ENCODE results near the gene NFIL3.
"Not testable (repeated sequence)": the region's sequence is repeated elsewhere in the genome, so short reads cannot be mapped to it uniquely, and the experiment has no call there.

NFIL3 gene

GRCh38 chr9:91382298-91382697, 41.3 kb downstream of the NFIL3 start:
- H3K36me3 ChIP-seq (ENCODE audit: control insufficient read depth in 1 of 2, insufficient read depth in 2 of 2, low read length in 2 of 2) = no peaks in the 10 kb centered on the region
- no peaks in the 10 kb centered on the region for H3K9me3 ChIP-seq (ENCODE audit: control insufficient read depth in 1 of 2, low read length in 2 of 2)
- H3K4me3 ChIP-seq (ENCODE audit: low read depth in 1 of 2, low read length in 2 of 2) = no peak overlapping the region
- H3K4me1 ChIP-seq (ENCODE audit: control insufficient read depth in 1 of 2, insufficient read depth in 2 of 2, low read length in 2 of 2) = no peaks in the 10 kb centered on the region
- H3K27ac ChIP-seq (ENCODE audit: low read depth, low read length) = no peak overlapping the region
- no peaks in the 10 kb centered on the region for H3K27me3 ChIP-seq (ENCODE audit: control insufficient read depth in 1 of 2, insufficient read depth in 2 of 2, low read length in 2 of 2)
- no peak overlapping the region for H3K9ac ChIP-seq (ENCODE audit: low read depth in 1 of 2, low read length in 2 of 2)

GRCh38 chr9:91379426-91379825, 44.2 kb downstream of the NFIL3 start:
- Histone ChIP-seq H3K4me1 (ENCODE audit: control insufficient read depth in 1 of 2, insufficient read depth in 2 of 2, low read length in 2 of 2) (no peaks in the 10 kb centered on the region), H3K4me3 (ENCODE audit: low read depth in 1 of 2, low read length in 2 of 2) (no peak overlapping the region), H3K27me3 (ENCODE audit: control insufficient read depth in 1 of 2, insufficient read depth in 2 of 2, low read length in 2 of 2) (no peaks in the 10 kb centered on the region), H3K9ac (ENCODE audit: low read depth in 1 of 2, low read length in 2 of 2) (no peak overlapping the region), H3K9me3 (ENCODE audit: control insufficient read depth in 1 of 2, low read length in 2 of 2) (no peaks in the 10 kb centered on the region), H3K27ac (ENCODE audit: low read depth, low read length) (no peak overlapping the region), H3K36me3 (ENCODE audit: control insufficient read depth in 1 of 2, insufficient read depth in 2 of 2, low read length in 2 of 2) (no peaks in the 10 kb centered on the region)

GRCh38 chr9:91378695-91379127, 44.9 kb downstream of the NFIL3 start:
- no peaks in the 10 kb centered on the region for H3K9me3 ChIP-seq (ENCODE audit: control insufficient read depth in 1 of 2, low read length in 2 of 2)
- no peak overlapping the region for H3K9ac ChIP-seq (ENCODE audit: low read depth in 1 of 2, low read length in 2 of 2)
- H3K27ac ChIP-seq (ENCODE audit: low read depth, low read length) = no peak overlapping the region
- H3K4me3 ChIP-seq (ENCODE audit: low read depth in 1 of 2, low read length in 2 of 2) = no peak overlapping the region
- no peaks in the 10 kb centered on the region for H3K4me1 ChIP-seq (ENCODE audit: control insufficient read depth in 1 of 2, insufficient read depth in 2 of 2, low read length in 2 of 2)
- no peaks in the 10 kb centered on the region for H3K27me3 ChIP-seq (ENCODE audit: control insufficient read depth in 1 of 2, insufficient read depth in 2 of 2, low read length in 2 of 2)
- no peaks in the 10 kb centered on the region for H3K36me3 ChIP-seq (ENCODE audit: control insufficient read depth in 1 of 2, insufficient read depth in 2 of 2, low read length in 2 of 2)

- not testable (repeated sequence) for H3K27me3 ChIP-seq (ENCODE audit: control insufficient read depth in 1 of 2, insufficient read depth in 2 of 2, low read length in 2 of 2); H3K4me3 ChIP-seq (ENCODE audit: low read depth in 1 of 2, low read length in 2 of 2); H3K9ac ChIP-seq (ENCODE audit: low read depth in 1 of 2, low read length in 2 of 2); H3K36me3 ChIP-seq (ENCODE audit: control insufficient read depth in 1 of 2, insufficient read depth in 2 of 2, low read length in 2 of 2); H3K9me3 ChIP-seq (ENCODE audit: control insufficient read depth in 1 of 2, low read length in 2 of 2); H3K27ac ChIP-seq (ENCODE audit: low read depth, low read length); H3K4me1 ChIP-seq (ENCODE audit: control insufficient read depth in 1 of 2, insufficient read depth in 2 of 2, low read length in 2 of 2)
These were observed 45.6 kb downstream of the NFIL3 start for GRCh38 chr9:91378054-91378453.

- no peaks in the 10 kb centered on the region for H3K36me3 ChIP-seq (ENCODE audit: control insufficient read depth in 1 of 2, insufficient read depth in 2 of 2, low read length in 2 of 2)
- H3K27me3 ChIP-seq (ENCODE audit: control insufficient read depth in 1 of 2, insufficient read depth in 2 of 2, low read length in 2 of 2) = no peaks in the 10 kb centered on the region
- H3K9ac ChIP-seq (ENCODE audit: low read depth in 1 of 2, low read length in 2 of 2) = no peak overlapping the region
- H3K9me3 ChIP-seq (ENCODE audit: control insufficient read depth in 1 of 2, low read length in 2 of 2) = no peaks in the 10 kb centered on the region
- H3K4me3 ChIP-seq (ENCODE audit: low read depth in 1 of 2, low read length in 2 of 2) = no peak overlapping the region
- no peak overlapping the region for H3K27ac ChIP-seq (ENCODE audit: low read depth, low read length)
- H3K4me1 ChIP-seq (ENCODE audit: control insufficient read depth in 1 of 2, insufficient read depth in 2 of 2, low read length in 2 of 2) = no peaks in the 10 kb centered on the region
These were observed 47.4 kb downstream of the NFIL3 start for GRCh38 chr9:91376239-91376638.

GRCh38 chr9:91374939-91375338, 48.7 kb downstream of the NFIL3 start:
- Histone ChIP-seq H3K9ac (ENCODE audit: low read depth in 1 of 2, low read length in 2 of 2) (no peak overlapping the region), H3K4me3 (ENCODE audit: low read depth in 1 of 2, low read length in 2 of 2) (no peak overlapping the region), H3K9me3 (ENCODE audit: control insufficient read depth in 1 of 2, low read length in 2 of 2) (no peaks in the 10 kb centered on the region), H3K4me1 (ENCODE audit: control insufficient read depth in 1 of 2, insufficient read depth in 2 of 2, low read length in 2 of 2) (no peaks in the 10 kb centered on the region), H3K27me3 (ENCODE audit: control insufficient read depth in 1 of 2, insufficient read depth in 2 of 2, low read length in 2 of 2) (no peaks in the 10 kb centered on the region), H3K36me3 (ENCODE audit: control insufficient read depth in 1 of 2, insufficient read depth in 2 of 2, low read length in 2 of 2) (no peaks in the 10 kb centered on the region), H3K27ac (ENCODE audit: low read depth, low read length) (no peak overlapping the region)

- no peaks in the 10 kb centered on the region for H3K36me3 ChIP-seq (ENCODE audit: control insufficient read depth in 1 of 2, insufficient read depth in 2 of 2, low read length in 2 of 2)
- no peak overlapping the region for H3K9ac ChIP-seq (ENCODE audit: low read depth in 1 of 2, low read length in 2 of 2)
- no peaks in the 10 kb centered on the region for H3K4me1 ChIP-seq (ENCODE audit: control insufficient read depth in 1 of 2, insufficient read depth in 2 of 2, low read length in 2 of 2)
- H3K27ac ChIP-seq (ENCODE audit: low read depth, low read length) = no peak overlapping the region
- H3K9me3 ChIP-seq (ENCODE audit: control insufficient read depth in 1 of 2, low read length in 2 of 2) = no peaks in the 10 kb centered on the region
- H3K27me3 ChIP-seq (ENCODE audit: control insufficient read depth in 1 of 2, insufficient read depth in 2 of 2, low read length in 2 of 2) = peaks cover 0 to 6% of the 10 kb centered on the region in 2 donors
- no peak overlapping the region for H3K4me3 ChIP-seq (ENCODE audit: low read depth in 1 of 2, low read length in 2 of 2)
These were observed 51.7 kb downstream of the NFIL3 start for GRCh38 chr9:91371894-91372293.

- H3K4me3 ChIP-seq (ENCODE audit: low read depth in 1 of 2, low read length in 2 of 2); H3K9me3 ChIP-seq (ENCODE audit: control insufficient read depth in 1 of 2, low read length in 2 of 2); H3K36me3 ChIP-seq (ENCODE audit: control insufficient read depth in 1 of 2, insufficient read depth in 2 of 2, low read length in 2 of 2); H3K9ac ChIP-seq (ENCODE audit: low read depth in 1 of 2, low read length in 2 of 2); H3K27ac ChIP-seq (ENCODE audit: low read depth, low read length); H3K4me1 ChIP-seq (ENCODE audit: control insufficient read depth in 1 of 2, insufficient read depth in 2 of 2, low read length in 2 of 2); H3K27me3 ChIP-seq (ENCODE audit: control insufficient read depth in 1 of 2, insufficient read depth in 2 of 2, low read length in 2 of 2): not testable (repeated sequence)
These were observed 53.6 kb downstream of the NFIL3 start for GRCh38 chr9:91370006-91370405.

- Histone ChIP-seq H3K27ac (ENCODE audit: low read depth, low read length) (no peak overlapping the region), H3K36me3 (ENCODE audit: control insufficient read depth in 1 of 2, insufficient read depth in 2 of 2, low read length in 2 of 2) (no peaks in the 10 kb centered on the region), H3K9ac (ENCODE audit: low read depth in 1 of 2, low read length in 2 of 2) (no peak overlapping the region), H3K4me3 (ENCODE audit: low read depth in 1 of 2, low read length in 2 of 2) (no peak overlapping the region), H3K4me1 (ENCODE audit: control insufficient read depth in 1 of 2, insufficient read depth in 2 of 2, low read length in 2 of 2) (peaks cover 16% of the 10 kb centered on the region in 2 donors), H3K9me3 (ENCODE audit: control insufficient read depth in 1 of 2, low read length in 2 of 2) (no peaks in the 10 kb centered on the region), H3K27me3 (ENCODE audit: control insufficient read depth in 1 of 2, insufficient read depth in 2 of 2, low read length in 2 of 2) (peaks cover 0 to 6% of the 10 kb centered on the region in 2 donors)
These were observed 58.9 kb downstream of the NFIL3 start for GRCh38 chr9:91364702-91365101.

- H3K9ac ChIP-seq (ENCODE audit: low read depth in 1 of 2, low read length in 2 of 2) = no peak overlapping the region
- no peaks in the 10 kb centered on the region for H3K9me3 ChIP-seq (ENCODE audit: control insufficient read depth in 1 of 2, low read length in 2 of 2)
- H3K4me1 ChIP-seq (ENCODE audit: control insufficient read depth in 1 of 2, insufficient read depth in 2 of 2, low read length in 2 of 2) = peaks cover 20% of the 10 kb centered on the region in 2 donors
- peaks cover 0 to 2% of the 10 kb centered on the region in 2 donors for H3K27me3 ChIP-seq (ENCODE audit: control insufficient read depth in 1 of 2, insufficient read depth in 2 of 2, low read length in 2 of 2)
- H3K27ac ChIP-seq (ENCODE audit: low read depth, low read length) = no peak overlapping the region
- H3K4me3 ChIP-seq (ENCODE audit: low read depth in 1 of 2, low read length in 2 of 2) = no peak overlapping the region
- no peaks in the 10 kb centered on the region for H3K36me3 ChIP-seq (ENCODE audit: control insufficient read depth in 1 of 2, insufficient read depth in 2 of 2, low read length in 2 of 2)
These were observed 59.6 kb downstream of the NFIL3 start for GRCh38 chr9:91364005-91364404.

GRCh38 chr9:91362051-91362611, 61.5 kb downstream of the NFIL3 start:
- H3K27ac ChIP-seq (ENCODE audit: low read depth, low read length) = no peak overlapping the region
- peak overlapping the region; percentile 21 to 41 for H3K9ac ChIP-seq (ENCODE audit: low read depth in 1 of 2, low read length in 2 of 2)

More at GRCh38 chr9:91362051-91362611, 61.5 kb downstream of the NFIL3 start:
- Histone ChIP-seq H3K27me3 (ENCODE audit: control insufficient read depth in 1 of 2, insufficient read depth in 2 of 2, low read length in 2 of 2) (no peaks in the 10 kb centered on the region), H3K9me3 (ENCODE audit: control insufficient read depth in 1 of 2, low read length in 2 of 2) (no peaks in the 10 kb centered on the region), H3K4me3 (ENCODE audit: low read depth in 1 of 2, low read length in 2 of 2) (peak overlapping the region; percentile 77 to 93), H3K36me3 (ENCODE audit: control insufficient read depth in 1 of 2, insufficient read depth in 2 of 2, low read length in 2 of 2) (no peaks in the 10 kb centered on the region), H3K4me1 (ENCODE audit: control insufficient read depth in 1 of 2, insufficient read depth in 2 of 2, low read length in 2 of 2) (peaks cover 22 to 24% of the 10 kb centered on the region in 2 donors)

Measured in duodenal mucosa (tissue), 2 donors.